ENCODE data around the gene GPRIN2. TPM values are rescaled to one million over a fixed set of nuclear protein-coding genes. Genes with fewer than 3 reads are reported as not detected.

The GPRIN2 gene
- total RNA-seq = 1.6 and 4.3 TPM in 2 replicates

GRCh38 chr10:46556515-46557318 is at the start of gene GPRIN2:
Gene GPRIN2, minus strand, starts transcription at chr10:46556658. Its CDS starts 5,922 bp downstream, at chr10:46550736.

GRCh38 chr10:46578474-46579178 is 22.2 kb upstream of the GPRIN2 start, which contains the start of gene SYT15:
Gene SYT15, plus strand, starts transcription at chr10:46579128. Its CDS starts 41 bp downstream, at chr10:46579169.

Other genes starting within 250 kb of the GPRIN2 start
- 291 and 296 TPM in 2 replicates for gene ANXA8L1, start 180.9 kb downstream of the GPRIN2 start, total RNA-seq
- 0.07 TPM in 1 of 2 replicates, not detected in the other for gene NPY4R, start 90.7 kb downstream of the GPRIN2 start, total RNA-seq
- gene SYT15, start 22.5 kb upstream of the GPRIN2 start, total RNA-seq = not detected in 2 replicates